Astrocyte (in vitro differentiated cells and primary cell): ENCODE data around the gene PDIA5. TPM values are rescaled to one million over a fixed set of nuclear protein-coding genes. Genes with fewer than 3 reads are reported as not detected.

ENCODE experiments used
- DNase-seq: peaks from one replicate; pipeline ENCODE4 v3.0.0-alpha.2; 2010; ENCODE audit warnings: low read depth
- FAIRE-seq: peaks from 2 replicates; lab custom pipeline; 2011; peaks lifted over from hg19 to GRCh38; lab: Jason Lieb, UNC
- H2AFZ ChIP-seq: 2 replicates; pipeline ENCODE4 v1.6.0; 2012; ENCODE audit warnings: low read depth, low read length, inconsistent platforms
- H3K27ac ChIP-seq: 2 replicates; pipeline ENCODE4 v1.5.1; 2011; ENCODE audit warnings: low read depth, low read length, inconsistent platforms
- H3K27me3 ChIP-seq: 2 replicates; pipeline ENCODE4 v1.6.0; 2011; ENCODE audit warnings: low read length, inconsistent platforms; ENCODE audit not compliant: insufficient read depth
- H3K36me3 ChIP-seq: 2 replicates; pipeline ENCODE4 v1.5.1; 2011; ENCODE audit warnings: low read length, inconsistent platforms; ENCODE audit not compliant: insufficient read depth
- H3K4me1 ChIP-seq: 2 replicates; pipeline ENCODE4 v1.5.1; 2011; ENCODE audit warnings: low read length, inconsistent platforms; ENCODE audit not compliant: insufficient read depth
- H3K4me2 ChIP-seq: 2 replicates; pipeline ENCODE4 v1.6.0; 2012; ENCODE audit warnings: low read length, inconsistent platforms
- H3K4me3 ChIP-seq: 2 replicates; pipeline ENCODE4 v1.5.1; 2011; ENCODE audit warnings: low read depth, mild to moderate bottlenecking, low read length, inconsistent platforms; ENCODE audit not compliant: insufficient read depth
- H3K79me2 ChIP-seq: 2 replicates; pipeline ENCODE4 v1.6.0; 2012; ENCODE audit warnings: mild to moderate bottlenecking, low read length, inconsistent platforms; ENCODE audit not compliant: insufficient read depth
- H3K9ac ChIP-seq: 2 replicates; pipeline ENCODE4 v1.6.0; 2012; ENCODE audit warnings: mild to moderate bottlenecking, low read length, inconsistent platforms
- H3K9me3 ChIP-seq: 2 replicates; pipeline ENCODE4 v1.5.1; 2012; ENCODE audit warnings: low read depth, mild to moderate bottlenecking, low read length, inconsistent platforms; ENCODE audit not compliant: insufficient read depth
- H4K20me1 ChIP-seq: 2 replicates; pipeline ENCODE4 v1.6.0; 2012; ENCODE audit warnings: low read length, inconsistent platforms; ENCODE audit not compliant: insufficient read depth
- H3K27ac Mint-ChIP-seq: one replicate; pipeline ENCODE4 v1.8.0; 2021; ENCODE audit warnings: mild to moderate bottlenecking, mixed read lengths; ENCODE audit not compliant: unreplicated experiment
- H3K27me3 Mint-ChIP-seq: one replicate; pipeline ENCODE4 v1.8.0; 2021; ENCODE audit warnings: low read depth, mixed read lengths; ENCODE audit not compliant: unreplicated experiment
- H3K36me3 Mint-ChIP-seq: one replicate; pipeline ENCODE4 v1.8.0; 2021; ENCODE audit warnings: low read depth, mixed read lengths; ENCODE audit not compliant: unreplicated experiment
- H3K4me1 Mint-ChIP-seq: one replicate; pipeline ENCODE4 v1.8.0; 2021; ENCODE audit warnings: low read depth, mixed read lengths; ENCODE audit not compliant: unreplicated experiment
- H3K4me3 Mint-ChIP-seq: one replicate; pipeline ENCODE4 v1.8.0; 2021; ENCODE audit warnings: mild to moderate bottlenecking, moderate library complexity, mixed read lengths; ENCODE audit not compliant: unreplicated experiment
- H3K9me3 Mint-ChIP-seq: one replicate; pipeline ENCODE4 v1.8.0; 2021; ENCODE audit warnings: mild to moderate bottlenecking, mixed read lengths; ENCODE audit not compliant: unreplicated experiment
- EZH2 ChIP-seq: IDR thresholded peaks from 2 replicates; pipeline ENCODE4 v1.6.1; 2012; ENCODE audit warnings: mild to moderate bottlenecking, low read length, inconsistent platforms; ENCODE audit not compliant: insufficient read depth
- microRNA-seq: library from miRNA; unstranded; fragments of <30 nt; microRNA quantifications from one replicate; pipeline ENCODE4 v1.2.0, GENCODE V29; 2020
- total RNA-seq: library from RNA; stranded (reverse); gene quantifications from 2 replicates; pipeline ENCODE4 v1.2.1, GENCODE V29; 2021
- TF ChIP-seq, protein P1 (sequence below): IDR thresholded peaks from 2 replicates; pipeline ENCODE4 v1.5.1; 2011; ENCODE audit warnings: low read depth, mild to moderate bottlenecking, inconsistent platforms, low read length, moderate library complexity; ENCODE audit not compliant: insufficient read depth

PDIA5 gene
- total RNA-seq, 1 donor from 2014 or later, result 77.5 TPM

DNA sequence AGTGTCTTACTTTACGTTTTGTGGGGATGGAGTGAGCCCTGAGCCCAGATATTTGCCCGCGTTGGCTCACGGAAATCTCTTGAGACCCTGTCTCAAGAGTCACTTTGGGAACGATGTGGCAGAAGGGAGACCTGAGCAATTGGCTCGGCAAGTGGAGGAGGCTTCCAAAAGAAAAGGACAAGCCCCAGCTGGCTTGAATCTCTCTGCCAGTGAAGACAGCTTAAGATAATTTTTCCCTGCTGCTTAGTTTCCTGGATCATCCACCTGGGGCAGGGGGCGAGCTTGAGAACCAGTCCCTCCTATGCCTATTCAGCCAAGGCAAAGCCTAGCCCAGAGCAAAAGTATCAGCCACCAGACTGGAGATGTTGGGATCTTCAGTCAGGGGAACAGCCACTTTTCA lies 135.6 kb downstream of the PDIA5 start:
- Histone ChIP-seq H4K20me1 (peaks cover 3% of the 10 kb centered on the region), H3K36me3 (no peaks in the 10 kb centered on the region), H3K4me3 (peak overlapping the region; percentile 85), H3K9ac (peak overlapping the region; percentile 98), H3K9me3 (no peaks in the 10 kb centered on the region), H3K4me1 (peaks cover 11% of the 10 kb centered on the region), H3K27ac (peak overlapping the region; percentile 87), H3K4me2 (peak overlapping the region; percentile 97), H2AFZ (peak overlapping the region; percentile 94), H3K27me3 (no peaks in the 10 kb centered on the region), H3K79me2 (peaks cover 39% of the 10 kb centered on the region)
- Mint-ChIP-seq H3K27me3 (no peaks in the 10 kb centered on the region), H3K4me1 (peaks cover 2% of the 10 kb centered on the region), H3K9me3 (peaks cover 2% of the 10 kb centered on the region), H3K36me3 (no peaks in the 10 kb centered on the region), H3K4me3 (peak overlapping the region; percentile 94), H3K27ac (peak overlapping the region; percentile 89)
- no peak for FAIRE-seq
- TF ChIP-seq, protein P1, sequence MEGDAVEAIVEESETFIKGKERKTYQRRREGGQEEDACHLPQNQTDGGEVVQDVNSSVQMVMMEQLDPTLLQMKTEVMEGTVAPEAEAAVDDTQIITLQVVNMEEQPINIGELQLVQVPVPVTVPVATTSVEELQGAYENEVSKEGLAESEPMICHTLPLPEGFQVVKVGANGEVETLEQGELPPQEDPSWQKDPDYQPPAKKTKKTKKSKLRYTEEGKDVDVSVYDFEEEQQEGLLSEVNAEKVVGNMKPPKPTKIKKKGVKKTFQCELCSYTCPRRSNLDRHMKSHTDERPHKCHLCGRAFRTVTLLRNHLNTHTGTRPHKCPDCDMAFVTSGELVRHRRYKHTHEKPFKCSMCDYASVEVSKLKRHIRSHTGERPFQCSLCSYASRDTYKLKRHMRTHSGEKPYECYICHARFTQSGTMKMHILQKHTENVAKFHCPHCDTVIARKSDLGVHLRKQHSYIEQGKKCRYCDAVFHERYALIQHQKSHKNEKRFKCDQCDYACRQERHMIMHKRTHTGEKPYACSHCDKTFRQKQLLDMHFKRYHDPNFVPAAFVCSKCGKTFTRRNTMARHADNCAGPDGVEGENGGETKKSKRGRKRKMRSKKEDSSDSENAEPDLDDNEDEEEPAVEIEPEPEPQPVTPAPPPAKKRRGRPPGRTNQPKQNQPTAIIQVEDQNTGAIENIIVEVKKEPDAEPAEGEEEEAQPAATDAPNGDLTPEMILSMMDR, result no peak
- no peak for TF ChIP-seq EZH2
- DNase-seq, result no peak

Small RNA genes lying within 50 kb of the gene (microRNA-seq; reads per million reads assigned to microRNA genes)
- not detected for gene MIR7110

Other genes starting within 250 kb of the PDIA5 start
- 1.0 and 2.1 TPM in 2 replicates for gene SEMA5B, start 39.3 kb upstream of the PDIA5 start, total RNA-seq
- 10.9 and 16.9 TPM in 2 replicates for gene SEC22A, start 134.9 kb downstream of the PDIA5 start, total RNA-seq